OCI-M1 (cell line): ENCODE measurements around the gene HMGN1.

Experiments
- DNase-seq: peaks from one replicate; lab custom pipeline; 2025; lab: John Stamatoyannopoulos, UW

HMGN1 gene

DNA sequence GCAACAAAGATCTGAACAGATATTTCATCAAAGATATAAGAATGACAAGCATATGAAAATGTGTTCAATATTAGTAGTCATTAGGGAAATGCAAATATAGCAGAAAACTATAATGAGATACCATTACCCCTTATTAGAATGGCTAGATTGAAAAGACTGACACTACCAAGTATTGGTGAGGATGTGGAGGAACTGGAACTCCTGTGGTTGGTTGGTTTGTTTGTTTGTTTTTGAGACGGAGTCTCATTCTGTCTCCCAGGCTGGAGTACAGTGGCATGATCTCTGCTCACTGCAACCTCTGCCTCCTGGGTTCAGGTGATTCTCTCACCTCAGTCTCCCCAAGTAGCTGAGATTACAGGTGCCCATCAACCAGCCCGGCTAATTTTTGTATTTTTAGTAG lies 18.9 kb upstream of the HMGN1 start:
- DNase-seq = no peak

DNA sequence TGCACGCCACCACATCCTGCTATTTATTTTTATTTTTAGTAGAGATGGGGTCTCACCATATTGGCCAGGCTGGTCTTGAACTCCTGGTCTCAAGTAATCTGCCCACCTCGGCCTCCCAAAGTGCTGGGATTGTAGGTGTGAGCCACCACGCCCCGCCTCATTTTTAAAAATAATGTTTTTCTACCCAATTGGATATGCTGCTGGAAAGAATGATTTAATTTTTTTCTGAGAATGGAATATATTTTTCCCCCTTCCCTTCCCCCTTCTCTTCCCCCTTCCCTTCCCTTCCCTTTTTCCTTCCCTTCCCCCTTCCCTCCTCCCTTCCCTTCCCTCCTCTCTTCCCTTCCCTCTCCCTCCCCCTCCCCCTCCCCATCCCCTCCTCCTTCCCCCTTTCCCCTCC lies 17.7 kb upstream of the HMGN1 start:
- DNase-seq = no peak

DNA sequence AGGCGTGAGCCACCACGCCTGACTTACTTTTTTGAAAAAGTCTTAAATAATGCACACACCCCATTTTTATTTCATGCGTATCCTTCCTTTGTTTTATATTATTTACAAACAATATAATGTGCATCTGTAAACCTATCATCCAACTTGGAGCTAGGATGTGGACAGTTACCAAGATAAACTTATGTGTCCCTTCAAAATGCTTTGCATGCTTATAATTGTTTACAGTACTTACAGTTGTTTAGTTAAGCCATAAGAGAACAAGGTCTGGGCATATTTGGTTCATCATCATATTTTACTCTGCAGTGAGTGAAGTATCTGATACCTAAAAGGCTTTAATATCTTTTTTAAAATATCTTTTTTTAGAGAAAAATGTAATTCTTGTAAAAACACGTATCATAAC lies 16.1 kb upstream of the HMGN1 start:
- no peak for DNase-seq

DNA sequence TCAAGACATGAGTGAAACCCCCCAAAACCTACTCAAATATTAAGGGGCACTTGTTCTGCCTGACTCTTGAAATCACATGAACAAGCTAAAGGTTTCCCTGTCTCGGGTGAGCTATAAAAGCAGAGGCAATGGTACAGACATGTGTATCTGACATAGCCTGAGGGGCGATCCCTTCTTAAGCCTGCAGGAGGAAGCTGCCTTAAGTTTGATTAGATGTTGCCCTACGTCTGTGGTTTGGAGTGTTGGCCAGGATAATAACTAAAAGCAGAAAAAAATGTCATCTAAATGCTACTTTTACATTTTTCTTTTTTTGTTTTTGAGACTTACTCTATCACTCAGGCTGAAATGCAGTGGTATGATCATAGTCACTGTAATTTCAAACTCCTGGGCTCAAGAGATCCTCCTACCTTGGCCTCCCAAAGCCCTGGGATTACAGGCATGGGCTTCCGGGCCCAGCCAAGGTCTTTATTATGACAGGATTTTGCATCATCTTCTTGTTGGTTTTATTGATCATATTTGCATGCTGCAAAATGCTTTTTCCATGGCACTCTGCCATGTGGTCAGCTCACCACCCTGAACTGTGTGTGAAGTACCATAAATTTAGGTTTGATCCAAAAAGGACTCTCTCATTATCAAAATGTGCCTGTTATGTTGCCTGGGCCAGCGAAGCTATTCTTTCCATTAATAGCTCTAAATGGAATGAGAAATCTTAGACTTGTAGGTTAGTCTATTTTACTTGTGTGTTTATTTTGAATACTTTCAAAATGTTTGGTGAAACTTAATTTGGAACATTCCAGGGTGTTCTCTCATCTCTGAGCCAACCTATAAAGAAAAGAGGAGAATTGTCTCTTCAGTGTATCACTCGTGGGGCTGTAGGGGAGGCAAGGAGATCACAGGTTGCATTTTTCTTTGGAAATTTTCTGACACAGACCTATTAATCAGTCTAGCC lies 15.0 kb upstream of the HMGN1 start:
- peak; percentile 98 for DNase-seq

DNA sequence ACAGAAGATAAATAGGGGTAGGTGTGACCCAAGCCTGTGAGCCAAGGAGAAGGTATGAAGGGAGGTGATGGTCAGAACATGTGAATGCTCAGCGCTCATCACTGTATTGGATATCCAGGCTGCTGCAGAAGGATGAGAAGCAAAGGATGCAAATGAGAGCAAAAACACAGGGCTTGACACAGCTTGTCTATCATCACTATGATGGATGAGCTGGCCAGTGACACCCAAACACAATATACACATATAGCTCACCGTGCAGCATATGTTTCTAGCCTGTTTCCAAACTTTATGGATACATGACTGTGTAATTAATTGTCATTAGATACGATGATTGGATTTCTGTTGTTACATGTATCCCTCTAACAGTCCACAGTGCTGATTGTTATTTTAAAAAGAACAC lies 13.8 kb upstream of the HMGN1 start:
- no peak for DNase-seq

DNA sequence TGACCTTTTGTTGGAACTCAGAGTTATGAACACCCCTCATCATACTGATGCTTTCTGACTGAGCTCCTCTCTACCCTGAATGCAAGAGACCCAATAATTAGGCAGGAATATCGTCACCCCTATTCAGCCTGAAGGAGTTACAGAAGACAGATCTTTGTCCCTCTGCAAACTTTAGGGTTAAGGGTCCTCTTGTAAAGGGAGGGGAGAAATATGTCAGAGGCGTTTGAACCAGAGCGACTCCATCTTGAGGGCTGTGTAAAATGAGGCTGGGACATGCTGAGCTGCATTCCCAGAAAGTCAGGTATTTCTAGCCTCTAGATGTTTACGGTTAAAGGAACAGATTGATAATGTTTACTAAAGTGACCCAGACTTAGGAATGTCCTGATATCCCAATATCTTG lies 10.5 kb upstream of the HMGN1 start:
- DNase-seq = no peak

DNA sequence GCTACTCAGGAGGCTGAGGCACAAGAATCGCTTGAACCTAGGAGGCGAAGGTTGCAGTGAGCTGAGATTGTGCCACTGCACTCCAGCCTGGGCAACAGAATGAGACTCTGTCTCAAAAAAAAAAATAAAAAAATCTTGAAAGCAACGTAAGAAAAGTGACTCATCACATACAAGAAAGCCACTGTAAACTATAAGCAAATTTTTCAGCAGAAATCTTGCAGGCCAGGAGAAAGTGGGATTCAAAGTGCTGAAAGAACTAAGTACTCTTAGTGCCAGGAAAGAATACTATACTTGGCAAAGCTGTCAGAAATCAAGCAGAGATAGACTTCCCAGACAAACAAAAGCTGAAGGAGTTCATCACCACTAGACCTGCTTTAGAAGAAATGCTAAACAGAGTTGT lies 4.4 kb upstream of the HMGN1 start:
- DNase-seq = no peak

DNA sequence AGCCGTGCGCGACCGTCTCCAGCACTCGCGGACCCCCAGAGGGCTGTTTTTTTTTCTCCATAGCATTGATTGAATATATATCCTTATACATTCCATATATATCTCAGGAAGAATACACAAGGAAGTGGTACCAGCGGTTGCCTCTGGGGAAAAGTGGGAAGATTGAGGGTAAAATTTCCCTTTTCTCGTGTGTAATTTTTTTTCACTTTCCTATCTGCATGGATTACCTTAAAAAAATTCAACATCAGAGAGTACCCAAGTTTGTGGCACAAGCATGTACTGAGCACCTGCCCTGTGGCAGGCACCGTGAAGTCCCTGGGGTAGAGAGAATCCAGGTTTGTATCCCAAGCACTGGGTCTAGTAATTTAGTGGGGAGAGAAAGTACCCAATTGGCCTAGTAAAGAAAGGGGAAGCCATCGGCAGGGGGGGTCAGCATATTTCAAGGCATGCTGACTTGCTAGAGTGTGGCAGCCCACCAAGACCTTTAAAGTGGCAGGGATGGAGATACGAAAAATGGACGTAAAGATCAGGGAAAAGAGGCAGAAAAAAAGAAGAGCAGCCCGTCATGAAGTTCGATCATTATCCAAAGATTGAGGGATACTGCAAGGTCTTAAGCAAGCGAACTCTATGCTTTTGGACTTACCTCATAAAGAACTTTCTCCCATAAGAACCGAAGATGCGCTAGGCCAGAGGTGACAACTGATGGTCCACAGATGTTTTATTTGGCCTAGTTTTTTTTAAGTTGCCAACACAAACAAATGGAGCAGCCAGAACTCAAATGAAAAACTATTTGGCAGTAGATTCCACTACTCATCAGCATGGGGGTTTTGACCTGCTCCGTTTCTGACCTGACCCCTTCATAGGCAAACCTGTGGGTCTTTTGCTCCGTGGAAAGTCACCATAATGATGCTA lies 1.5 kb upstream of the HMGN1 start:
- peak; percentile 51 for DNase-seq

DNA sequence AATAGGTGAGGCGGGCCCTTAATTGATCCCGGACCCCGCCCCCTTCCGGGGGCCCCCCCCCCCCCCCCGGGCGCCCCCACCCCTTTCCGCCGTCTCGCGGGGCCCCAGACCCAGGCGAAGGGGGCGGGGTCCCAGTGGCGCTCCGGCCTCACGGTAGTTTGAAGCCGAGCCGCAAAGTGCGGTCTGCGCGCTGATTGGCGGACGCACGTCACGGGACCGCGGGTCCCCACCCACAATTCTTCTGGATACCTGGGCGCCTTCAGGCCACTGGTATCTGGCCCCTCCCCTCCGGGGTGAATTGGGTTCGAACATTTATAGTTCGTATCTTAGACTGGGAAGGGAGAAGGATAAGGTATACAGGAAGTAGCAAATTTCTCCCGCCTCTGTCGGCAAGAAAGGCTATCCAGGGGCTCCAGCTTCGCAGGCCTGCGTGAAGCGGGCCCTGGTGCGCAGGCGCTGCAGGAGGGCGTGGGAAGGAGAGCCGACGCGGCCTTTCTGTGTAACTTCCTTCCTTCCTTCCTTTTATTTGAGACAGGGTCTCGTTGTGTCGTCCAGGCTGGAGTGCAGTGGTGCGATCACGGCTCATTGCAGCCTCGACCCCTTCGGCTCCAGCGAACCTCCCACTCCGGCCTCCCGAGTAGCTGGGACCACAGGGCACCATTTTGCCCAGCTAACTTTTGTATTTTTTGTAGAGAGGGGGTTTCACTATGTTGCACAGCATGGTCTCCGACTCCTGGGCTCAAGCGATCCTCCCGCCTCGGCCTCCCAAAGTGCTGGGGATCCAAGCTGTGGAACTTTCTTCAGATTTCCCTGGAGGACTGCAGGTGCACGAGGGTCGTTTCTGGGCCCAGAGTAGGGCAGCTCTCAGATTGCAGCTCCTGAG lies 564 bp upstream of the HMGN1 start:
- peak; percentile 100 for DNase-seq

DNA sequence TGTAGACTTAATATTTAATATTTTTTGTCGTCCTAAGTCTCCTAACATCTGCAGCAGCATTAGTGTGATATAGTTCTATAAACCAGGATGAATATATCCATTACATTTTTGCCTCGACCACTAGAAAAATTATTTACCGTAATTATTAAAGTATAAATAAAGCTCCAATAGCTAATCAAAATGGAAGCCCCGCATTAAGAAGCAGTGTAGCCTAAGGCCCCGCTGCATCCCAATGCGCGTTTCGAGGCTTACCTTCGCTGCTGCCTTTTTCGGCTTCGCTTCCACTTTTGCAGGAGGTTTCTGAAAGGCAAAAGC lies 891 bp downstream of the HMGN1 start:
- DNase-seq = no peak

DNA sequence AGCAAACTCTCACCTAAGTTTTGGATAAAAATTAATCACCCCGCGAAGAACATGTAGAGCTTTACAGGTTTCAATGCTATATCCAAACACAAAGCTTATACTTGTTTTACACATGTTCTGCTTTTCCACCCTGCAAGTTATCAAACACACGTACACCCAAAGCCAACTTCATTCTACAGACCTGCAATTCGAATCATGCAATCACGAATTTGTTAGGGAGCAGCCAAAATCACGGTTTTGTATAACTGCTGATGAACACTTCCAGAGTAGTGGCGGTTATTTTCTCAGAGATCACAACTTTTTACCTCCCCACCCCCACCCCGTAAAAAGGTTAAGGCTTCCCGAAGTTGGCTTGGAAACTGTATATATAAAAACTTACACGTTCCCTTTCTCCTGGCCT lies 1.4 kb downstream of the HMGN1 start:
- peak; percentile 66 for DNase-seq

DNA sequence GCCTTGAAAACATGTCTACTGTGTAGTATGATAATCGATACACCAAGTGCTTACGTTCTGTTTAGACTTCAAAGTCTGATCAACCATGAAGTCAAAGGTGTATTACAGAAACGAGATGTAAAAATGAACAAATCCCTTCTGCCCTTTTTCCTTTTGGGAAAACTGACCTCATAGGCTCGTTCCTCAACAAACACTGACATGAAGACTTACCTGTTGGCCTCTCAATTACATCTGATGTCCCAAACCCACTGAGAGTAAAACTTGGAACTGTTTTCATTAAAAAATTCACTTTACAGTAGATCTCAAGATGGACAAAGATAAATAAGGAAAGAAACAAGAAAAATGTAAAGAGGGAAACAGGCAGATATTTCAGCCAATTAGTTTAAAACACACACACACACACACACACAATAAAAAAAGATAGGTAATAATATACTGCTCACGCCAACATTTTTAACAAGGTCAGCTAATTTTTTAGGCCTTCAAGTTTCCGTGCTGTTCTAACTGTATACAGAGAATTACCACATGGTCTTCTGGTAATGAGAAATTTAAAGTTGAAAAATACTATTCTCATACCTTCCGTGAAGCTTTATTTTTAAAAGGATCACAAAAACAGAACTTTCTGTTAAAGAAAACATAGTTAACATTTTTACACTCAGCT lies 2.1 kb downstream of the HMGN1 start:
- no peak for DNase-seq

DNA sequence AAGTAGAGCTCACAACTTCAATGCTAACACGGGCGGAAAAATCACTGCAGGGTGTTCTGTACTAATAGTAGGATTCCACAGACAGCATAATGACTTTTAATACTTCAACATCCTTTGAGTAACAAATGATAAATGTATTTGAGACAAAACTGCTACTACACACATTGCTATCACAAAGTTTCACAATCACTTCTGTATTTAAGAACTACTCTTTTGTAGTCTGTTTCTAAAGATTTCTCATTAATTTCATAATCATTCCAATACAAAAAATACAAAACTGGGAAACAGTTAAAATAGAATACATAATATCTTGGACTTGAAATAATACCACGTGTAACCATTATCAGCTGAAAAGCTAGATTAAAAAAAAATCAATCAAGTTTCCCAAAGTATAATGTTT lies 2.7 kb downstream of the HMGN1 start:
- DNase-seq = no peak

DNA sequence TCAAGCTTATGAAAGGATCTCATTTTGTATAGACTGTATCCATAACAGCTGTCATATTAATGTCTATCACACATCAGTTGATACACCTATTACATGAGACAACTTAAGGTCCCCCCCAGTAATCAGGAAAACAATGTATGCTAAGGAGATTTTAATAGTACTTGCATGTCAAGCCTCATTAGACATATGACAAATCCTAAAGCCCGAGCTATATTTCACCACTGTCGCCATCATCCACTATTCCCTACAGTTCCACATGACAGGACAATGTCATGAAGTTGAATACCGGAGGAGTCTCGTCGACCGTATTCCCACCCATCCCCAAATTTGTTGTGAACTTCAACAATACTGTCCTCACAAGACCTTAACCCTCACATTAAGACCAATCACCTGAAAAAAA lies 3.4 kb downstream of the HMGN1 start:
- DNase-seq = no peak

DNA sequence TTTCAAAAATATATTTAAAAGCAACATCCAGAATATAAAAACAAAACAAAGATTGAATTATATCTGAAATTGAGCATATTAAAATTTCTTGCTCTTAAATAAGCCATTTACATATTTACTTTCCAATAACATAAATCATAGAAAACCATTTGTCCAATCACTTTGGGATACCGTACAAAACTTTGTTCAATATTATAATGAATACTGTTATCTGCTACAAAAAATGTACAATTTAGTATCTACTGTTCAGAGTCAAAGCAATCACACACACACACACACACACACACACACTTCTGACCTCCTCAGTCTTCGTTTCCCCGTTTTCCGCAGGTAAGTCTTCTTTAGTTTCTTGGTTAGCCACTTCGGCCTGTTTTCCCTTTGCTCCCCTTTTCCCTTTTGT lies 4.0 kb downstream of the HMGN1 start:
- DNase-seq = no peak

DNA sequence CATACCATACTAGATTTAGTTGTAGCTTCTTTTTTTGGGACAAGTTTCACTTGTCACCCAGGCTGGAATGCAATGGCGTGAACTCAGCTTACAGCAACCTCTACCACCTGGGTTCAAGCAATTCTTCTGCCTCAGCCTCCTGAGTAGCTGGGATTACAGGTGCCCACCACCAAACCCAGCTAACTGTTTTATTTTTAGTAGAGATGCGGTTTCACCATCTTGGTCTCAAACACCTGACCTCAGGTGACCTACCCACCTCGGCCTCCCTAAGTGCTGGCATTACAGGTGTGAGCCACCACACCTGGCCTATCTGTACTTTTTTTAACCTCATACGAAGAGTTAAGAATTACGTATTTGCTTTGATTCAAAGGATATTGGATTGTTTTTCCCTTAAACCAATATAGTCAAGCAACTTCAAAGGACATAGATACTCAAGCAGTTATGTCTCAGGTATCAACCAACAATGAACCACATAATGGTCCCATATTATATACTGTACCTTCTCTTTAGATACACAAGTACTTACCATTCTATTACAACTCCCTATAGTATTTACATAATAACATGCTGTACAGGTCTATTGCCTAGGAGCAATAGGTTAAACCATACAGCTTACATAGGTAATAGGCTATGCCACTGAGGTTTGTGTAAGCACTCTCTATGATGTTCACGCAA lies 7.5 kb downstream of the HMGN1 start:
- DNase-seq = no peak

DNA sequence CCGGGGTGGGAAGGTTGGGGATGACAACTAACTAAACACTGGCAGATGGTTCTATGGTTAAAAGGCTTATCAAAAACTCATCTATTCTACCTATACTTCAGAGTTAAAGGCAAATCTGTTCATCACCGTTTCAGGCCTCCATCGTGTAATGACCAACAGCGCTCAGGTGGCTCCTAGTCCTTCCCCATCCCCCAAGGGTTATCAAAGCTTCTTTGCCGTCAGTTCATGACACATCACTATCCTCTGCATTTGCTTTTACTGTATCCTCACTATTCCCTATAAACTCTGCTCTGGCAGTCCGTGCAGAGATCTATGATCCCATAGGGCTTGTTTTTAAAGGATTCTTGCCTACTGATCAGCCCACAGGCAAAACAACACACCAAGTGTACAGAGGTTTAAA lies 8.2 kb downstream of the HMGN1 start:
- DNase-seq = no peak

DNA sequence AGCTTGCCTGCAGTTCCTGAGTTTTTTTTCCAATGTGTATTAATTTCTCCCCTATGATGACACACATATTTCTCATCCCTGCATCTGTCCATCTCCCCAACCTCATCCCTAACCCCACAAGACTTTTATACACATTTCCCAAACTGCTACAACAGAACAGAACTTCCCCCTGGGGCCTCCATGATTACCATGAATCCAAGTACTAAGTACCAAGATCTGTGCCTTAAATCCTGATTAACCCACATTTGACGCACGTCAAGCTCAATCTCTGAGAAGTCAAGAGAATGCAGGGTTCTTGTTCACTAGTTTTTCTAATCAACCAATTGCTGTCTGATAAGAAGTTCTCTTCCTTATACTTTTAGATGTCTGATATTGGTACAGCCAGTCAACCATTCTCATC lies 9.7 kb downstream of the HMGN1 start:
- no peak for DNase-seq

DNA sequence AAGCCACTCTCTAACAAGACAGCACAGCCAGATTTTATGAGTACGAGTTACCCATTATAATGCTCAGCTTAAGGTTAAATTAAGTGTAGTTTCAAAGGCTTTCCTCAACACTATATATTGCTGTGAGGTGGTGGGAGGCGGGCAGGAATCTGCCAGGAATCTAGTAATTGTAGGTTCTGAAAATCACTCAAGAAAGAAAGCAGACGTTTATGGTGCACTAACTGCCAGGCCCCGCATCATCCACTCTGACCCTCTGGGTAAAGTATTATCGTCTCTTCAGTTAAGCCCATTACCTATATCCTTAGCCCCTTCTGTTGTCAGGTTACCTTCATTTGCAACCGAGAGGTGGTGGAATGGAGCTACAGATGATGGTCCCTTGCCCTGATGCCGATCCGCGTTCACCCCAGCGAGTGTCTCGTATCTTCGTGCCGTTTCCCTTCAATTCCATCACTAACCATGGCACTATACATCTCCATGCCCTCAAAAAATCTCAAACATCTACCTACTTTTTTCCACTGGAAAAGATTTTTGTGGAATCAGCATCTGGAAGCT lies 12.4 kb downstream of the HMGN1 start:
- no peak for DNase-seq

DNA sequence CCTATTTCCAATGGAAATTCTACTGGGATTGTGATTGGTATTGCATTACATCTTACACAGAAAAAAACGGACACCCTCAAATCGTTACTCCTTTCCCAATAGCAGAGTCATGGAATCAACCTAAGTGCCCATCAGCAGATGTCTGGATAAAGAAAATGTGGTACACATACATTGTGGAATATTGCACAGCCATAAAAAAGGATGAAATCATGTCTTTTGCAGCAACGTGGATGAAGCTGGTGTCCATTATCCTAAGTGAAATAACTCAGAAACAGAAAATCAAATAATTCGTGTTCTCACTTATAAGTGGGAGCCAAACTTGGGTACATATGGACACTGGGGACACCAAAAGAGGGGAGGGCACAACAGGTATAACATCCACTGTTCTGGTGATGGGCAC lies 14.3 kb downstream of the HMGN1 start:
- DNase-seq = no peak

DNA sequence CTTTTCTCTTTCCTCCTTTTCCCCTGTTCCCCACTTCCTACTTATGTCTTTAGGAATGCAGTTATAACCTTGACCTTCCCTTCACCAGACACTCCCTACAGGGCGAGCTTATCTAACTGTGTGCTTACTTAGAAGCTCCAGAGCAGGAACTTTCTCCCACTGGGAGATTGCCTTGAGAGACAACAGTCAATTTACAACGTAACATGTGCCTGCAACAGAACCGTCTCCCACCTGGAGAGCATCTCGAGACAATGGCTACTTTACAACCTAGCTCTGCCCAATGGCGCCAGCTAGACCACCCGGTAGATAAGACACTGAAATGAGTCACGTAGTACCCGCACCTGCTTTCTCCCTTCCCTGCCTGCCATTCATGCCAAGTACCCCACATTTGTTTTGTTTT lies 16.7 kb downstream of the HMGN1 start:
- no peak for DNase-seq
